Measurements from ENCODE around the gene MRPL2.

Gene MRPL2

DNA sequence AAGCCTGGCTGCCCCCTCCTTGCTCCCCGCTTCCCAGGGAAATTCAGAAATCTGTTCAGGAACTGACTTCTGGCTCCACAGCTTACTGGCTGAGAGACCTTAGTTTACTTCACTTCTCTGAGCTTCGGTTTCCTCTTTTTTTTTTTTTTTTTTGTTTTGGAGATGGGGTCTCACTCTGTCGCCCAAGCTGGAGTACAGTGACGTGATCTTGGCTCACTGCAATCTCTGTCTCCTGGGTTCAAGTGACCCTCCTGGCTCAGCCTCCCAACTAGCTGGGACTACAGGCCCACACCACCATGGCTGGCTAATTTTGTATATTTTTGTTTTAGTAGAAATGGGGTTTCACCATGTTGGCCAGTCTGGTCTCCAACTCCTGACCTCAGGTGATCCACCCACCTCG lies 31.8 kb upstream of the MRPL2 start:
- H3K4me3 ChIP-seq (replicated peaks; ENCODE audit: low read depth, low read length) = no peak overlapping the region
- no peak for DNase-seq (ENCODE audit: extremely low read depth, low read depth)
- TF ChIP-seq, protein P1, sequence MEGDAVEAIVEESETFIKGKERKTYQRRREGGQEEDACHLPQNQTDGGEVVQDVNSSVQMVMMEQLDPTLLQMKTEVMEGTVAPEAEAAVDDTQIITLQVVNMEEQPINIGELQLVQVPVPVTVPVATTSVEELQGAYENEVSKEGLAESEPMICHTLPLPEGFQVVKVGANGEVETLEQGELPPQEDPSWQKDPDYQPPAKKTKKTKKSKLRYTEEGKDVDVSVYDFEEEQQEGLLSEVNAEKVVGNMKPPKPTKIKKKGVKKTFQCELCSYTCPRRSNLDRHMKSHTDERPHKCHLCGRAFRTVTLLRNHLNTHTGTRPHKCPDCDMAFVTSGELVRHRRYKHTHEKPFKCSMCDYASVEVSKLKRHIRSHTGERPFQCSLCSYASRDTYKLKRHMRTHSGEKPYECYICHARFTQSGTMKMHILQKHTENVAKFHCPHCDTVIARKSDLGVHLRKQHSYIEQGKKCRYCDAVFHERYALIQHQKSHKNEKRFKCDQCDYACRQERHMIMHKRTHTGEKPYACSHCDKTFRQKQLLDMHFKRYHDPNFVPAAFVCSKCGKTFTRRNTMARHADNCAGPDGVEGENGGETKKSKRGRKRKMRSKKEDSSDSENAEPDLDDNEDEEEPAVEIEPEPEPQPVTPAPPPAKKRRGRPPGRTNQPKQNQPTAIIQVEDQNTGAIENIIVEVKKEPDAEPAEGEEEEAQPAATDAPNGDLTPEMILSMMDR (IDR thresholded peaks at IDR 0.05; ENCODE audit: low read depth, low read length, missing control alignments) = no peak

DNA sequence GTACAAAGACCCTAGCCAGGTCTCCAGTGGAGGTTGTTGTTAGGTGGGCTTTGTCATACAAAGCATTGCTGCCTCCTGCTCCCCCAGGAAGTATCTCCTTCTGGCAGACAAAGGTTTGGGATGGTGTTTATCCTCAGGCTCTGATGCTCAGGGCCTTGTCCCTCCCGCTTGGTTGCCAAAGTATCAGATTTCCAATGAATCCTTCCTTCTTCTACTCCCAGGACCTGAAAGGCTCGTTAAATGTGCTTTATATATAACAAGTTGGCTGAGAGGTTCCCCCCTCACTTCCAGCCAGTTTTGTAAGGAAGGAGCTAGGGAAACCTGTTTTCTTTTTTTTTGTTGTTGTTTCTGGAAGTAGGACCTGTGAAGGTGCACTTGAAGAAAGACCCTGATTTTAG lies 31.3 kb upstream of the MRPL2 start:
- TF ChIP-seq, protein P1 (IDR thresholded peaks at IDR 0.05; ENCODE audit: low read depth, low read length, missing control alignments) = no peak
- DNase-seq (ENCODE audit: extremely low read depth, low read depth) = no peak
- H3K4me3 ChIP-seq (replicated peaks; ENCODE audit: low read depth, low read length) = no peak overlapping the region

GRCh38 chr6:43089874-43090558 lies 30.8 kb upstream of the MRPL2 start:
- TF ChIP-seq, protein P1 (IDR thresholded peaks at IDR 0.05; ENCODE audit: low read depth, low read length, missing control alignments) = no peak
- H3K4me3 ChIP-seq (replicated peaks; ENCODE audit: low read depth, low read length) = no peak overlapping the region
- no peak for DNase-seq (ENCODE audit: extremely low read depth, low read depth)

GRCh38 chr6:43089467-43089866 lies 30.2 kb upstream of the MRPL2 start:
- no peak for DNase-seq (ENCODE audit: extremely low read depth, low read depth)
- TF ChIP-seq, protein P1 (IDR thresholded peaks at IDR 0.05; ENCODE audit: low read depth, low read length, missing control alignments) = no peak
- no peak overlapping the region for H3K4me3 ChIP-seq (replicated peaks; ENCODE audit: low read depth, low read length)

GRCh38 chr6:43088654-43089056 lies 29.4 kb upstream of the MRPL2 start:
- TF ChIP-seq, protein P1 (IDR thresholded peaks at IDR 0.05; ENCODE audit: low read depth, low read length, missing control alignments) = no peak
- no peak for DNase-seq (ENCODE audit: extremely low read depth, low read depth)
- no peak overlapping the region for H3K4me3 ChIP-seq (replicated peaks; ENCODE audit: low read depth, low read length)

DNA sequence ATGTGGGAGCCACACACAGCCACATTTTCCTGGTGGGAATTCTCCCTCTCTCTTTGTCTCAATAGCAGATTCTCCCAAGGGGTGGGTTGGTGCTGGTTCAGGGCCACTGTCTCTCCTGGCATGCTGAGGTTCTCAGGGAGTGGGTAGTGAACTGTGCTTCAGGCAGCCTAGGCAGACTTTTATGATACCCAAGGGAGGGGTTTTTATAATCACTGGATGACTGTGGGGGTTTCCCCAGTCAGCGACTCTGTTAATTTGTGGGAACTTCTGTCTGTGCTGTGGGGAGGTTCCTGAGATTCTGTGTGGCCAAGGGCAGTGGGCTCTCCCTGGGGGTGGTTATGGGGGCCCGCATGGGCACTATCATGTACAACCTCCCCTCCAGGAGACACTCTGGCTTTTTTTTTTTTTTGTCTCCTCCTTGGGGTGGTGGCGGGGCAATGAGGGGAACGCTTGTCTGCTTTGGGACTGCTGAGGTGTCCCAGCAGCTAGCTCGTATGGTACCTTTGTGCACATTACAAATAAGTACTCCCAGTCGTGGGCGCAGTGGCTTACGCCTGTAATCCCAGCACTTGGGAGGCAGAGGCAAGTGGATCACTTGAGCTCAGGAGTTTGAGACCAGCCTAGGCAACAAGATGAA lies 26.9 kb upstream of the MRPL2 start:
- no peak for DNase-seq (ENCODE audit: extremely low read depth, low read depth)
- no peak overlapping the region for H3K4me3 ChIP-seq (replicated peaks; ENCODE audit: low read depth, low read length)
- TF ChIP-seq, protein P1 (IDR thresholded peaks at IDR 0.05; ENCODE audit: low read depth, low read length, missing control alignments) = no peak

Data from HFF-Myc (cell line).